GM21717 (cell line): ENCODE results near the gene ID3.

Experiments
- ATAC-seq: cut with Tn5 transposase; IDR thresholded peaks from one replicate; pipeline ENCODE4 v1.9.1; 2021; ENCODE audit warnings: mild to moderate bottlenecking, moderate library complexity; ENCODE audit not compliant: unreplicated experiment

The ID3 gene

DNA sequence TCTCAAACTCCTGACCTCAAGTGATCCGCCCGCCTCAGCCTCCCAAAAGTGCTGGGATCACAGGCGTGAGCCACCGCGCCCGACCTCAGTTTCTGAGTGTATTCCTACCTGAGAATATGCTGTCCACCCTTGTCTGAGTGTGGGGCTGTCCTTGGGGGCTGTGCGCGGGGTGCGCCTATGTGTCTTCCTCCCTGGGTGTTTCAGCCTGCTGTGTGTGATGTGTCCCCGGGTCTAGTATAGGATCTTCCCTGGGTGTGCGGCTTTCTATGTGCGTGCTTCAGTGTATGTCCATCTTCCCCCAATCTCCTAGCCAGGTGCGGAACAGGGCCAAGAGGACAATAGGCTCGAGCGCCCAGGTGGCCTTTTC lies 8.3 kb upstream of the ID3 start:
- no peak for ATAC-seq

DNA sequence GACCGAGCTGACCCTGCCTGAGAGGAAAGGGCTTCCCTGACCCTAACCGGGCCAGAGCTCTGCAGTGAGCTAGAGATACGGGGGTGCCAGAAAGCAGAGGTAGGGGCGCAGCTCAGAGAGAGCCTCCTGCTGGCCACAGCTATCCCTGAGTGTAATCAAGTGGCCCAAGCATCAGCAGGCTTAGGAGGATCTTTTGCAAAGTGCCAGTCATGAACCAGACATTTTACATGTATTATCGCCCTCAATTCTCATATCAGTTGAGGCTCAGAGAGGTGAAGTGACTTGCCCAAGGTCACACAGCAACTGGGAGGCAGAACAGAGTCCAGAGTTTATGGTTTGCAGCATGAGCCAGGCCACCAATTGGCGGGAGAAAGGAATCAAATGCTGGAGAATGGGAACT lies 7.0 kb upstream of the ID3 start:
- ATAC-seq = no peak

DNA sequence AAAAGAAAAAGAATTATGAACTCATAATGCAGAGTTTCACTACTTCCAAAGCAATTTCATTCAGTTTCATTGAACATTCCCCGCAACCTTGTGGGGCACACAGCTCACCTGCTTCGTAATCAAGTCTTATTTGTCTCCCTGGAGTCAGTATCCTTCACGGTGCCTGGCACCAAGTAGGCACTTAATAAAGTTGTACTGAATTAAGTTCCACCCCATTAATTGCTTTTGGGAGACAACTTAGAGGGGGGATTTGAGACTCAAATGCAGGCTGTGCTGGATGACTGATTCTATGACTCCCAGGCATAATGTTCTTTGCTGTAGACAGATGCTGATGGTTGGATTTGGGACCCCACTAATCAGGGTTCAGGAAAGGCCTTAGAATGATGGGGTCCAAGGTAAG lies 6.5 kb upstream of the ID3 start:
- ATAC-seq = no peak

DNA sequence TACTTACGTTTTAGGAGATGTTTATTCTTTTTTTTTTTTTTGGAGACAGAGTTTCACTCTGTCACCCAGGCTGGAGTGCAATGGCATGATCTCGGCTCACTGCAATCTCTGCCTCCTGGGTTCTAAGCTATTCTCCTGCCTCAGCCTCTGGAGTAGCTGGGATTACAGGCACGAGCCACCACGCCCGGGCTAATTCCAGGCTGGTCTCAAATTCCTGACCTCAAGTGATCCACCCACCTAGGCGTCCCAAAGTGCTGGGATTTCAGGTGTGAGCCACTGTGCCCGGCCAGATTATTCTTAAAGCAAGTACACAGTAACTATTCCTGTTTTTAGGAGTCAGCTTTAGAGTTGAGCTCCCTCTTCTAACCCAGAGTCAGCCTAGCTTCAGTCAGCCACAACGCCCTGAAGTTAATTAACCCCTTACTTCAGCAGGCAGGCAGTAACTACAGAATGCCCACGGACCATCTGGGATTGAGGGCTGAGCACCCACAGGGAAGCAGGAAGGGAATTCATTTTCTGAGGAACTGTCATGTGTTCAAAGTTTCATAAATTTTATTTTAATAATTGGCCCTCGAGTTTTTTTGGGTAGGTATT lies 5.3 kb upstream of the ID3 start:
- no peak for ATAC-seq

DNA sequence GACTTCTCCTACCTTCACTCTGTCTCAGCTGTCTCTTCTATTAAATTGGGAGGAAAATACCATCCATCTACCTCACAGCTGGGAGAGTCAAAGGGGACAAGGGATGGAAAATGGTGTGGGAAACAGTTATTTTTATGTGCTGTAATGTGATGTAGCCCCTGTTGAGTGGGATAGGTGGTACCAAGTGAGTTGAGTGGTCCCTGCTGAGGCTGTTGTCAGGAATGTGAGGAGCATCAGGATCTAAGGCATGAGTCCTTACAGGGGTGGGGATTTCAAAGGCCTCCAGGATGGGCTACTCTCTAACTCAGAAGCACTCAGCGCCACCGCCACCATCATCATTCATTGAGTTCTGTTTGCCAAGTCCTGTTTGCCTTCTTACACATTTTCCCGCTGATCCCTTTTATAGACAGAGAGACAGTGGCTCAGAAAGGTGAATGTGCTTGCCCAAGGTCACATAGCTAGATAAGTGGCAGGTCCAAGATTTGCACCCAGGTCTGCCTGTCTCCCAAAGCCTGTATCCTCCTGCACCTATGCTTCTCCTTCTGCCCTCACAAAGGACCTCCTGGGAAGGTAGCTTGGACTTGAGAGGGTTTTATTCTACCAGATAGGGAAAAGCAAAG lies 4.6 kb upstream of the ID3 start:
- no peak for ATAC-seq

DNA sequence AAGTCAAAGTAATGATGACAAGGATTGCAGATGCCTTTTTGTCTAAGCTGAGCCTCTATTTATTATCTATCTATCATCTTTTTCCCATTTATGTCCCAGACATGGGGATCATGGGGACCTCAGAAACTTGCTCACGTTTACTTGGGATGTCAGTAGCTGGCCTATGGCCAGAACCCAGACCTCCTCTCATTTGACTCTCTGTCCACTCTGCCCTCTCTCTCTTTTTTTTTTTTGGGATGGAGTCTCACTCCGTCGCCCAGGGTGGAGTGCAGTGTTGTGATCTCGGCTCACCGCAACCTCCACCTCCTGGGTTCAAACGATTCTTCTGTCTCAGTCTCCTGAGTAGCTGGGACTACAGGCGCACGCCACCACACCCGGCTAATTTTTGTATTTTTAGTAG lies 3.7 kb upstream of the ID3 start:
- no peak for ATAC-seq

DNA sequence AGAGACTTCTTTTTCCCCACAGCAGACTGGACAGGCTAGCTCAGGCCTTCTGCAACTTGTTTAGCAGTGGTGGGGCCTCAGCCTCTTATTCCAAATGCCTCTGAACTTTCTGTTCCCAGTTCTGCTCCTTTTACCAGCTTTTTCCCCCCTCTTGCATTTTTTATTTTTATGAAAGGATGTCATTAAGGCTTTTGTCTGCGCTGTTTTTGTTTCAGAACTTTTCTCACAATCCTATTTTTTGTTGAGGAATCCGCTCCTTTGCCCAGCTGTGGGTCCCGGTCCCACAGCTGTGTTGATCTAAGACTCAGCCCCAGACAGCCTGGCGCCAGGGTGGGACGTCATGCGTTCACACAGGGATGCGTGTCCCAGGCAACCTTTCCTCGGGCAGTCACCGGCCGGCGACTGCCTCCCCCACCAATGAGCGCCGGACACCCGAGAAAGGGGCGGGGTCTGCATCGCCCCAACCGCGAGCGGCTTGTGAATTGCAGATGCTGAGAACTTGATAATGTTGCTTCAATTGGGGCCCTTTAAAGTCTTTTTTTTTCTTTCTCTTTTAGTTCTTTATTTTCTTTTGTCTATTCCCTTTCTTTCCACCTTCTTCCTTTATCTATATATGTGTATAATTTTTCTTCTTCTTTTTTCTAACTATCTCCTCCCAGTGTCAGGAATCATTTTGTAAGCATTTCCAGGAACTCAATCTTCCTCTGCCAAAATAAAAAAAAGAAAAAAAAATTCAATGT lies 3.0 kb upstream of the ID3 start:
- ATAC-seq = no peak

DNA sequence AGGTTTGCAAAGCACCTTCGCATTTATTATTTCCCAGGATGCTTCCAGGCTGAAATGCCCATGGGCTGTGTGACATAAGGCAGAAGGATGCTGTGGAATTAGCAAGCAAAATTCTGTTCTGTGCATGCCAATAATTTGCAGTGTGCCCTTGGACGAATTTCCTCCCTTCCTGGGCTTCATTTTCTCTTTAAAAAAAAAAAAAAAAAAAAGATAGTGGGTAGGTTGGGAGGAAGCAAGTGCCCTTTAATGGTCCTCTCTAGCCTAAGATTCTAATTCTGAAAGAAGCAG lies 2.5 kb upstream of the ID3 start:
- ATAC-seq = no peak

DNA sequence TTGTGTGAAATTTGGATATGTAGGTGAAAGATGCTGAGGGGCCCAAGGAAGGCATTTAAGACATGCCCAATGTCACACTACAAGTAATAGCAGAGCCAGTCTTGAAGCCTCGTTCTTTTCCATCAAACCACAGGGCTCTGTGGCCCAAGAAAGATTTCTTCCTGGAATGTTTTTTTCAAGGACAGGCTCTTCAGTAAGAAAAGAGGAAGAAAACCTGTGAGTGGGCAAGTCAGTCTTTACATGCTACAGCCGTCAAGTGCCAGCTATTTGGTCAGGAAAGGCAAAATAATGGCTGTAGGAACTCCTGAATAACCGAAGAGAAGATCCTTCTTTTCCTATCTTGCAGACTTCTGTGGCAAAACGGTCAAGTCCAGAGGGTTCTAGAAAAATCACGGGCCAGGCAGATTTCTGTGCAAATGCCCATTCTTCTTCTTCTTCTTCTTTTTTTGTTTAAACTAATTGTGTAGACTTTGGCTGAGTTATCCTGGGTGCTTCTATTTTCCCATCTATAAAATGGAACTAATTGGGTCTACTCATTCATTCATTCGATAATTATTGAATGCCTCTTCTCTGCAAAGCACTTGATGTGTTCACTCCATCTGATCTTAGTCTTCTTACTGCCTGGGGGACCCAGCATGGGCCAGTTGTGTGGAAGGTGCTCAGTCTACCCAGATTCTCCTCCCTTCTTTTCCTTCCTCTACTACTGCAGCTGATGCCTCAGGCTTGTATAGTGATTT lies 1.9 kb upstream of the ID3 start:
- no peak for ATAC-seq

DNA sequence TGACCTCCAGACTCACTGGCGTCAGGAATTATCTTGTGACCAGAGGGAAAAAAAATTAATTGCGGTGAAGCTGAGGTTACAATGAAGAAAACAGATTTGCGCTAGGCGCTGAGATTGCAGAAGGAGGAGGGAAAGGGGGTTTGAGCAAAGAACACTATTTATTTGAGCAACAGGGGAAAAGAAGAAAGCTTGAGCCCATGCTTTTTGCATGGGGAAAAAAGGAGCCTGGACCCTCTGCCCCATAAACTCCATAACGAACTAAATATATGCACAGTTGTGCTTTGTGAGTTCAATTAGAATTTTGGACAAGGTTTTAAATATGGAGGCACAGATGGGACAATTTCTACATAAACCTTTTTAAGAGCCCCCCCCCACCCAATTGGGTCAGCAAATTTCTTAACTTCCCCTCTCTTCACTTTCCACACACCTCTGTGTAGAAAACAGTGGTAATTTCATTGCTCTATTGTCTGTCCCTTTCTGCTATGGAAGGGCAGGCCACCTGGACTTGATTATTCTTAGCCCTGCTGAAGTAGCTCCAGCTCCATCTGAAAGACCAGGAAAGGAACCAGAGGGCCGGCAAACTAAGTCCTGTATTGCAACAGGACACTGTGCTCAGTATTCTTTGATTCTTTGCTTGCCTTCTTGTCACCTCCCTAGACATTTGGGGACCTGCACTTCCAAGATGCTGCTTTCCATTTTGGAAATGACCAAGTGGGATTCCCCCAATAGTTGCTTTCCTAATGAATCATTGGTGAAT lies 862 bp upstream of the ID3 start:
- no peak for ATAC-seq

DNA sequence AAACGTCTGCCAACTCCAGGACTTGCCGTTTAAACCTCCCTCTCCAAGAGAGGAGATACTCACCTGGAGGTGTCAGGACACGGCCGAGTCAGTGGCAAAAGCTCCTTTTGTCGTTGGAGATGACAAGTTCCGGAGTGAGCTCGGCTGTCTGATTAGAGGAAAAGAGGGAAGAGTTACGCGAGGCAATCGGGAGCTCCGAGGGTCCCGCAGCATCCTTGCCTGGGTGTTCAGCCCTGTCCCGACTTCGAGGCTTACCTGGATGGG lies 497 bp downstream of the ID3 start:
- no peak for ATAC-seq

DNA sequence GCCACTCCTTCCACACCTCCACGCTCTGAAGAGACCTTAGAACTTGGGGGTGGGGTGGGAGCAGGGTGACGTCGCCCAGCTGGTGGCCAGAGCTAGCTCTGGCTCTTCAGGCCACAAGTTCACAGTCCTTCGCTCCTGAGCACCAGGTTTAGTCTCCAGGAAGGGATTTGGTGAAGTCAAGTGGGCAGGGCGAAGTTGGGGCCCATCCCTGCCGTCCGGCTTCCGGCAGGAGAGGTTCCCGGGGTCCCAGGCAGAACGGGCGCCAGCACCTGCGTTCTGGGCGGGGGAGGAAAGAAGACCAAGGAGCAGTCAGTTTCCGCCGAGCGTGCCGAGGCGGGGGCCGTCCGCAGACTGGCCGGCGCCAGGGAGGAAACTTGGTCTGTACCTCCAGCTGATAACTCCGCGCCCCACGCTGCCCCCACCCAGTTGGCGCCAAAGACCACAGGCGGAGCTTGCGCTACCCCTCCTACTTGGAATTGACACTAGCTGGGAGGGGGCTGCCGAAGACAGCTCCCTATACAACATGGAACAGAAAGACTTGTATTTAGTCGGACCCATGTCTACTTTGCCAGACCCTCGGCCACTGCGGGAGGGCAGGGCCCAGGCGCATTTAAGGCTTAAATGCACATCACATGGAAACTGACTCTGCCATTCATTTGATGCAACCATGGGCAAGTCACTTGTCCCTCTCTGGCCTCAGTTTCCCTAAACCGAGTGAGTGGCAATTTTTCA lies 995 bp downstream of the ID3 start:
- no peak for ATAC-seq

DNA sequence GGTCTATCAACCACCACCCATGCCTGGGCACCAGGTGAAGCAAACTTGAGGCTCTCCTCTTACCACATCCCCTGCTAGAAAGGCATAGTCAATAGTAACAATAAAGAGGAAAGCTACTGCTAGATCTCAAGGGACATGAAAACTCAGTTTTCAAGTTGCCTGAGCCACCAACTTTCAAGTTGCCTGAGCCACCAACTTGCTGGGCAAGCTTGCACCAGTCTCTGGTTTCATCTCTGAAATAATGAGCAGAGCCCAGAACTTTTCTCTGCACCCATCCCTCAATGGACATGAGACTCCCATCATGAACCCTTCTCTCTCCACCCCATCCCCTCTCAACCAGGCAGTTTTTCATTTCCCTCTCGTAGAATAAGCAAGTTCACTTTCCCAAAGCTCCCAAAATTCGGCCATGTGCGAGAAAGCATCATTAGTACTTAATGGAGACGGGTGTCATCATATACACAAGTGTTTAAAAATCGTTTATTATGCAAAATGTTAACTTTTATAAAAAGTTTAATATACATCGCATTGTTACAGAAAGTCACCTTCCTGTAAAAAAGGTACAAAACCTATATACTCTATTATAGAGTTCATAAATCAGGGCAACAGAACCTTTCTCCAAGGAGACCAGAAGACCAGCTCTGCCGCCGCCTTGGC lies 1.7 kb downstream of the ID3 start:
- ATAC-seq = no peak

DNA sequence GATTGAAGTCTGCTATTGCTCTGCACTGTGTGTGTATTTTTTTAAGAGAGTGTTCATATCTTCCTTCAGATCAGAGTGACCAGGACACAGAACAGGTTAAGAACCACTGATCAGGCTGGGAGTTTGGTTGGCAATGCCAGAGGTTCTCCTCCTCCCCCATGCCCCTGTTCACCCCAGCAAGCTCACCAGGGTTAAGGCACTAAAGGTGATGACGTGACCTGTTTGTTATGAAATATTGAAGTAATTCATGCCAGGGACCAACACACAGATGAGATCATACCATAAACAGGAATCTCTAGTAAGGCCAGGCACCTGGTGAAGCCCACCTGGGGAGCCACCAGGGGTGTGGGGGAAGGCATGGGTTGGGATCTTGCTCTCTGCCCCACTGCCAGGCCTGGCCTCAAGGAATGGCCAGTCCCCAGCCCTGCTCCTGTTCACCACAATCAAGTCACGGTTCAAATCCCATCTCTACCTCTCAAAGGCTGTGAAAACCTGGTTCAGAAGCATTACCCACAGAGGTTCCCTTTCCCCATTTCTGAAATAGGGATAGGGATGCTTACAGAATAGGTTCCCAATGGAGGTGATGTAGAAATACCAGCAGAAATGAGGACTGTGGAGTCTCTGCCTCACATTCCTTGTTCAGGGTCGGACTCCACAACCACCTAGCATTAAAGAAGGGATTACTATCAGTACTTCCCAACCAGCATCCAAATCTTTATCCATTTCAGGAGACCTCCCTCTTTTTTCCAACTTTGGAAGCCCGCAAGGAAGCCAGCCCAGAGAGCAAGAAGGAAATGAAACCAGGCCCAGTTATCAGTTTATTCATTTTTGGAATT lies 2.4 kb downstream of the ID3 start:
- ATAC-seq = no peak

DNA sequence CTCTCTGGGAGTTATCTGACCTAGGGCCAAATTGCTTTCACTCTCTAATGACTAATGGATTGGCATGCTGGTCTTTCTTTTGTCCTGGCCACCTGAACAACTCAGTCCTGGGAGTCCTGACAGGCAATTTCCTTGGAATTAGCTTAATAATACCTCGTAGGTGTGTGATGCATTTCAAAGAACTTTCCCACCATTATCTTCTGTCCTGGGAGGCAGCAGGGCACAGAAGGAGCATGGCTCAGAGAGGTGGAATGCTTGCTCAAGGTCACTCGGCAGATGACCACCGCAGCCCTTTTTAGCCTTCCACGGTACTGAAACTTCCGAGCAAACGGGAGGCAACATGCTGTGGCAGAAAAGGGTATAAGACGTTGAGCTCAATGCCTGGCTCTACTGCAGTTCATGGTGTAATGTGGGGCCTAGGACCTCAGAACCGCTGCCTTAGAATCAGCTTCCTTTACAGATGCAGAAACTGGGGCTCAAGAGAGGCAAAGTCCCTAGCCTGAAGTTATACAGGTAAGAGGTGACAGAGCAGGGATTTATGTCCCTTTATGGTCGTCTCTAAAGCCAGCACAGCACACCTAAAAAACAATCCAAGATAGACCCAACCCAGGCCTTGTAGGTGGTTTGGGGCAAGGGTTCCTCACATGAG lies 3.2 kb downstream of the ID3 start:
- no peak for ATAC-seq

DNA sequence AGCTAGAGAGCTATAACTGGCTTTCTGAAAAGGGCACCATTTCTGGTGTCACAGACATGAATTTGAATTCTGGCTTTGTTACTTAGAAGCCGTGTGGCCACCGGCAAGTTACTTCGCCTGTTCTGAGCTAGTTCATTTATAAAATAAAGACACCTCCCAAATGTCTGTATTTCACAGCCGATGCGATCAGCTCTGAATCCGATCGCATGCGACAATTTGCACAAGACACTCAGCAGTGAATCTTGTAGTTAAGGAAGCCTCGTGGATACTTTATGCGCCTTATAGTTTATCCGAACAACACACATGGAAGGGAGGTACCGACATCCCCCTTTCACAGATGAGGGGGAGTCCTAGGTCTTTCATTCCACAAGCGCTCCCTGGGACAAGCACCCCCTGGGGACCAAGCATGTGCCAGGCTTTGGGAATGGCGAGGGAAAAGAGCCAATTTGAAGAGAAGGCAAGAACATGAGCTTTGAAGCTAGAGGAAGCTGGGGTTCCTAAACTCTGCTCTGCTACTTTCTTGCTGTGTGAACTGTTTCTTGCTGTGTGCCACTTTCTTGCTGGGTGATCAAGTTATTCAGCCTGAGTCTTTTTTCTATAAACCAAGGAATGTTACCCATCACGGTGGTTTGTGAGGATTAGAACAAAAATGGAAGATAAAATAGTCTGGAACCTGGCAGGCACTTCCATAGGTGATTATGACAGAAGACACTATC lies 3.9 kb downstream of the ID3 start:
- ATAC-seq = no peak

DNA sequence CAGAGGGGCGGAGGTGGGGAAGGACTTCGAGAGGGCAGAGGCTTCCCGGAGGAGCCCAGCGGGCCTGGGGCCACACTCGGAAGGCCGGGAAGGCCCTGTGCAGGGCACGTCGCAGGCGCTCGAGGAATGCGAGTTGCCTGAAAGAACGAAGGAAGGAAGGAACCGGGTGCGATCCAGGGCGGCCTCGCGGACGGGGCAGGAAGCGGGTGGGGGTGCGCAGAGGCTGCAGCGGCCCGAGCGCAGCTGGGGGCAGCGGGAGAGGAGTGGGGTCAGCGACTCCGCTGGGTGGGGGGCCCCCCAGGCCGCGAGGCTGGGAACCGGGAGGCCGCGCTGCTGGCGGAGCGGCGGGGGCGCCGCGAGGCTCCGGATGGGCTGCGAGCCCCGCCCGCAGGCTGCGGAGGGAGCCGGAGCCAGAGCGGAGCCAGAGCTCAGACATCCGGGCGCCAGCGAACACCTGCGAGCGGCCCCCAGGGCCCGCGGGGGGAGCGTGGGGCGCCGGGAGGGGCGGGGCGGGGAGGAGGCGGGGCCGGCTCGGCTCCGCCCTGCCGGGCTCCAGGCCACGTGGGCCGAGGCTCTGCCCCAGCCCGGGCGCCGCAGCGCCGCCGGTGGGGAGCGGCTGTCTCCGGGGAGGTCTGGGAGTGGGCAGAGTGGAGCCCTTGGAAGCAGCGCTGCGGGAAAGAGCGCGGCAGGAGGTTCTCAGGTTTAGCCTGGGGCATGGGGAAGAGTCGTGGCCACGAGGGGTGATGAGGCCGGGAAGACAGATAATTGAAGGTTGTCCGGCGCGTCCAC lies 4.6 kb downstream of the ID3 start:
- ATAC-seq = peak; percentile 46

DNA sequence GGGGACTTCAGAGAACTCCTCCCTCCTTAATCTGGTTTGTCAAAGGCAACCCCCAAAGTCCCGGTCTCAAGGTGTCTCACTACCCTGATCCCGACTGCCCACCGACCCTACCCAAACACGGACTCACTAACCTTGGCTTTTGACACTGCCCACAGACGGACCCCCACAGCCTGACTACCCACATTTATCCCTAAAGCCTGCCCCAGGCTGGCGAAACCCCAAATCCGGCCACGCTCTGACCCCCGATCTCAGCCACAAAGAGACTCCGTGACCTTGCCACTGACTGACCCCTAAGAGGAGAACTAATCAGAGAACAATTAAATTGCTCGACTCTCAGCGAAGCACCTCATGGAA lies 5.2 kb downstream of the ID3 start:
- no peak for ATAC-seq
